AG20443 (cell line): ENCODE data around the gene TUBA3C.
"Not testable (repeated sequence)": the region's sequence is repeated elsewhere in the genome, so short reads cannot be mapped to it uniquely, and the experiment has no call there.

Experiments
- DNase-seq: peaks from one replicate; pipeline ENCODE4 v3.0.0; 2012; ENCODE audit warnings: low spot score, mixed read lengths

TUBA3C gene

GRCh38 chr13:19181621-19182485 is at the start of gene TUBA3C:
Gene TUBA3C, minus strand, starts transcription at chr13:19181824. Its CDS starts 77 bp downstream, at chr13:19181747.
- no peak for DNase-seq

- DNase-seq: not testable (repeated sequence)
Measured at GRCh38 chr13:19207413-19207812, 25.8 kb upstream of the TUBA3C start.

GRCh38 chr13:19192622-19193021 is 11.0 kb upstream of the TUBA3C start:
- DNase-seq: not testable (repeated sequence)

- not testable (repeated sequence) for DNase-seq
Measured at GRCh38 chr13:19189911-19190310, 8.3 kb upstream of the TUBA3C start.

- DNase-seq: not testable (repeated sequence)
Measured at GRCh38 chr13:19189368-19189767, 7.7 kb upstream of the TUBA3C start.

- no peak for DNase-seq
Measured at GRCh38 chr13:19185865-19186645, 4.4 kb upstream of the TUBA3C start.

GRCh38 chr13:19185086-19185864 is 3.7 kb upstream of the TUBA3C start:
- DNase-seq: no peak

- DNase-seq: no peak
Measured at GRCh38 chr13:19184176-19184575, 2.6 kb upstream of the TUBA3C start.

GRCh38 chr13:19183676-19184075 is 2.1 kb upstream of the TUBA3C start:
- DNase-seq: no peak

- DNase-seq: no peak
Measured at GRCh38 chr13:19182536-19182935, 912 bp upstream of the TUBA3C start.

- no peak for DNase-seq
Measured at GRCh38 chr13:19181021-19181620, 503 bp downstream of the TUBA3C start.

GRCh38 chr13:19179916-19180315 is 1.7 kb downstream of the TUBA3C start:
- DNase-seq: no peak

GRCh38 chr13:19178901-19179593 is 2.6 kb downstream of the TUBA3C start:
- DNase-seq: no peak

- not testable (repeated sequence) for DNase-seq
Measured at GRCh38 chr13:19176981-19177776, 4.4 kb downstream of the TUBA3C start.

GRCh38 chr13:19173752-19174151 is 7.9 kb downstream of the TUBA3C start:
- DNase-seq: no peak

- DNase-seq: no peak
Measured at GRCh38 chr13:19172647-19173030, 9.0 kb downstream of the TUBA3C start.

GRCh38 chr13:19172007-19172646 is 9.5 kb downstream of the TUBA3C start:
- DNase-seq: no peak

GRCh38 chr13:19171563-19171962 is 10.1 kb downstream of the TUBA3C start:
- DNase-seq: no peak

GRCh38 chr13:19169991-19170390 is 11.6 kb downstream of the TUBA3C start:
- DNase-seq: no peak

- no peak for DNase-seq
Measured at GRCh38 chr13:19169496-19169895, 12.1 kb downstream of the TUBA3C start.
